GM18858 (cell line): Measurements from ENCODE around the gene MTHFSD.

Experiments
- ATAC-seq: cut with Tn5 transposase; IDR thresholded peaks from one replicate; pipeline ENCODE4 v1.9.1; 2021; ENCODE audit not compliant: unreplicated experiment

The MTHFSD gene

DNA sequence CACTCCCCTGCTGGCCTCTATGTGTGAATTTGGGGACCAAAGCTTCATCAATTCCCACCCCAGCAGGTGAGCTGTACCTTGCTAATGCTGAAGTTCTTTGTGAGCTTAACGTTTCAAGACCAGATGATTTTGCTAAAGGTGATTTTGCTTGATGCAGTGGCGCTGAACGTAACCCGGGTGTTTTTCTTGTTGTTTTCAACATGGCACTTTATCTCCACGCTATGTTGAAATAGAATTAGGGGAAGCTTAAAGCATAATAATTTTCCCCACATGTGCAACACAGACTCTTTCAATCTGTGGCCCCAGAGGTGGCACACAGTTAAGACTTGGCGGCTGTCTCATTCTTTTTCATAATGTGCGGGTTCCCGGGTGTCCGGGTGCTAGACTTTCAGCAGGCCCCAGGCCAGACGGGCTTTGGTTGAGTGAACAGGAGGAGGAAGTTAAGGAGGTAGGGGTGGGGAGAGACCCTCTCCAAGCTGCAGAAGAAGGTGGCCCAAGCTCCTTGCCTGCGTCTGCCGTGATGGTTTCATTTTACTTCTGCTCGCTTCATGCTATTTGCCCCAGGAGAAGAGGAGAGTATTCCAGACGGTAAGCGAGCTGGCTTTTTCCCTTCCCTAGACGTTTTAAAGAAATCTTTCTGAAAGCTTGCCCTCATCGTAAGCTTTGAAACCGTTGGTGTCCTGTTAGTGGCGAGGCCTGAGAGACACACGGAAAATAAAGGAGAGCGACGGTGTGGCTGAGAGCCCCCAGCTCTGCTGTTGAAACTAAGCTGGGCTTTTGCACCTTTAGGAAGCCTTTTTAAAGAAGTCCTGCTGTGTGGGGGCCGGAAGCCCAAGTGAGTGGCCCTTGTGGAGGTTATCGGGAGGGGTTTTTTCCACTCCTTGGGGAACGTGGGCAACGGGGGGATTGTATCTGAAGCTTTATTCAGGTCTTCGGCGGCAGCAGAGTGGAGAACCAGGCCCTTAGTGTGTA lies 15.8 kb upstream of the MTHFSD start:
- no peak for ATAC-seq

GRCh38 chr16:86569701-86570447 lies 14.8 kb upstream of the MTHFSD start:
- no peak for ATAC-seq

GRCh38 chr16:86568677-86569623 lies 13.9 kb upstream of the MTHFSD start:
- no peak for ATAC-seq

DNA sequence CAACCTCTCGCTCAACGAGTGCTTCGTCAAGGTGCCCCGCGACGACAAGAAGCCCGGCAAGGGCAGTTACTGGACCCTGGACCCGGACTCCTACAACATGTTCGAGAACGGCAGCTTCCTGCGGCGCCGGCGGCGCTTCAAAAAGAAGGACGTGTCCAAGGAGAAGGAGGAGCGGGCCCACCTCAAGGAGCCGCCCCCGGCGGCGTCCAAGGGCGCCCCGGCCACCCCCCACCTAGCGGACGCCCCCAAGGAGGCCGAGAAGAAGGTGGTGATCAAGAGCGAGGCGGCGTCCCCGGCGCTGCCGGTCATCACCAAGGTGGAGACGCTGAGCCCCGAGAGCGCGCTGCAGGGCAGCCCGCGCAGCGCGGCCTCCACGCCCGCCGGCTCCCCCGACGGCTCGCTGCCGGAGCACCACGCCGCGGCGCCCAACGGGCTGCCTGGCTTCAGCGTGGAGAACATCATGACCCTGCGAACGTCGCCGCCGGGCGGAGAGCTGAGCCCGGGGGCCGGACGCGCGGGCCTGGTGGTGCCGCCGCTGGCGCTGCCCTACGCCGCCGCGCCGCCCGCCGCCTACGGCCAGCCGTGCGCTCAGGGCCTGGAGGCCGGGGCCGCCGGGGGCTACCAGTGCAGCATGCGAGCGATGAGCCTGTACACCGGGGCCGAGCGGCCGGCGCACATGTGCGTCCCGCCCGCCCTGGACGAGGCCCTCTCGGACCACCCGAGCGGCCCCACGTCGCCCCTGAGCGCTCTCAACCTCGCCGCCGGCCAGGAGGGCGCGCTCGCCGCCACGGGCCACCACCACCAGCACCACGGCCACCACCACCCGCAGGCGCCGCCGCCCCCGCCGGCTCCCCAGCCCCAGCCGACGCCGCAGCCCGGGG lies 12.9 kb upstream of the MTHFSD start:
- no peak for ATAC-seq

DNA sequence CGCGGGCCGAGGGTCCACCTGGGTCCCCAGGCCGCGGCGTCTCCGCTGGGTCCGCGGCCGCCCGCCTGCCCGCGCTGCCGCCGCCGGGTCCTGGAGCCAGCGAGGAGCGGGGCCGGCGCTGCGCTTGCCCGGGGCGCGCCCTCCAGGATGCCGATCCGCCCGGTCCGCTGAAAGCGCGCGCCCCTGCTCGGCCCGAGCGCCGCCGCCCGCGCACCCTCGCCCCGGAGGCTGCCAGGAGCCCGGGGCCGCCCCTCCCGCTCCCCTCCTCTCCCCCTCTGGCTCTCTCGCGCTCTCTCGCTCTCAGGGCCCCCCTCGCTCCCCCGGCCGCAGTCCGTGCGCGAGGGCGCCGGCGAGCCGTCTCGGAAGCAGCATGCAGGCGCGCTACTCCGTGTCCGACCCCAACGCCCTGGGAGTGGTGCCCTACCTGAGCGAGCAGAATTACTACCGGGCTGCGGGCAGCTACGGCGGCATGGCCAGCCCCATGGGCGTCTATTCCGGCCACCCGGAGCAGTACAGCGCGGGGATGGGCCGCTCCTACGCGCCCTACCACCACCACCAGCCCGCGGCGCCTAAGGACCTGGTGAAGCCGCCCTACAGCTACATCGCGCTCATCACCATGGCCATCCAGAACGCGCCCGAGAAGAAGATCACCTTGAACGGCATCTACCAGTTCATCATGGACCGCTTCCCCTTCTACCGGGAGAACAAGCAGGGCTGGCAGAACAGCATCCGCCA lies 12.1 kb upstream of the MTHFSD start:
- ATAC-seq, result no peak

DNA sequence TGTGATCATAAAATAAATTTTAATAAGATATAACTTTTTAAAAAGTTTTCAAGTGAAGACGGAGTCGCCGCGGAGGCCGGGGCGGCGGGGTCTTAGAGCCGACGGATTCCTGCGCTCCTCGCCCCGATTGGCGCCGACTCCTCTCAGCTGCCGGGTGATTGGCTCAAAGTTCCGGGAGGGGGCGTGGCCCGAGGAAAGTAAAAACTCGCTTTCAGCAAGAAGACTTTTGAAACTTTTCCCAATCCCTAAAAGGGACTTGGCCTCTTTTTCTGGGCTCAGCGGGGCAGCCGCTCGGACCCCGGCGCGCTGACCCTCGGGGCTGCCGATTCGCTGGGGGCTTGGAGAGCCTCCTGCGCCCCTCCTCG lies 11.5 kb upstream of the MTHFSD start, which contains the start of gene FOXC2:
TSS of gene FOXC2 (plus strand) at position 229 of the 365 bp plus-strand sequence. CDS start 507 bp downstream, outside the sequence.
- no peak for ATAC-seq

GRCh38 chr16:86565644-86566511 lies 10.8 kb upstream of the MTHFSD start:
- ATAC-seq, result no peak

- ATAC-seq, result no peak
These were observed 10.2 kb upstream of the MTHFSD start for GRCh38 chr16:86565181-86565631.

DNA sequence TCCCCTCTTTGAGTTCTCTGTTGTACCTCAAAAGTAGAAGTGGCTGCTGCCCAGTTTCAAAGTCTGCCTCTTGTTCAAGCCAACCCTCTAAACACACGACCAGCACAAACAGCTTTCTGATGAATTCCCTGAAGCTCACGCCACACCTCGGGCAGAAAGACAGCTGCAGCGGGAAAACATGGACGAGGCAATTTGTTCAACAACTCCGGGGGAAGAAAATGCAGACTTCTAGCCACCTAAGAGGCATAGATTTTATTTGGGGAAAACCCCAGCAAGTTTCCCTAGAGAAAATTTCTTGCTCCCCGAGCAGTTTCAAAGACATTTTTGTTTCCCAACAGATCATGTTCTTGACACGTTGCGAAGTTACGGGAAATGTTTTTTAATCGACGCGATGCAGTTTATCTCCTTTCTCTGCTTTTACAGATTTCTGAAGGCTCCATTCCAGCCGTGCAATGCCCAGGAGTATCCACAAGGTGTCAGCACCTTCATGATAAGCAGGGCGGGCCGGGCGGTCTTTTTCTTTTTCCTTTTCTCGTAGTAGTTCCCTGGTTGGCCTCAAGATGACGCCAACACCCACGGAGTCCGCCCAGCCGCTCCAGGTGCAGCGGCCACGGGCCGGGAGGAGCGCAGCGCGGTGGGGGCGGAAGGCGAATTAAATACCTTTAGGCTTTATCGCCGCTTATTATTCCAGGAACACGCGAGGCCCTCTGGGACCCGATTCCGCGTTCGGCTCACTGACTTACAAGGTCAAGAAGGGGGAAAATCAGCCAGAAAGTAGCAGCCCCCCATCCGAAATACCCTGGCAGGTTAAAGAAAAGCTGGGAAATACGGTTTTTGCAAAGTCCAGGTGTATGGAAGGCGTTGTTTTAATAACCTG lies 8.7 kb upstream of the MTHFSD start:
- no peak for ATAC-seq

- ATAC-seq, result no peak
These were observed 7.3 kb upstream of the MTHFSD start for GRCh38 chr16:86562356-86562755.

GRCh38 chr16:86559802-86560305 lies 4.8 kb upstream of the MTHFSD start:
- no peak for ATAC-seq

DNA sequence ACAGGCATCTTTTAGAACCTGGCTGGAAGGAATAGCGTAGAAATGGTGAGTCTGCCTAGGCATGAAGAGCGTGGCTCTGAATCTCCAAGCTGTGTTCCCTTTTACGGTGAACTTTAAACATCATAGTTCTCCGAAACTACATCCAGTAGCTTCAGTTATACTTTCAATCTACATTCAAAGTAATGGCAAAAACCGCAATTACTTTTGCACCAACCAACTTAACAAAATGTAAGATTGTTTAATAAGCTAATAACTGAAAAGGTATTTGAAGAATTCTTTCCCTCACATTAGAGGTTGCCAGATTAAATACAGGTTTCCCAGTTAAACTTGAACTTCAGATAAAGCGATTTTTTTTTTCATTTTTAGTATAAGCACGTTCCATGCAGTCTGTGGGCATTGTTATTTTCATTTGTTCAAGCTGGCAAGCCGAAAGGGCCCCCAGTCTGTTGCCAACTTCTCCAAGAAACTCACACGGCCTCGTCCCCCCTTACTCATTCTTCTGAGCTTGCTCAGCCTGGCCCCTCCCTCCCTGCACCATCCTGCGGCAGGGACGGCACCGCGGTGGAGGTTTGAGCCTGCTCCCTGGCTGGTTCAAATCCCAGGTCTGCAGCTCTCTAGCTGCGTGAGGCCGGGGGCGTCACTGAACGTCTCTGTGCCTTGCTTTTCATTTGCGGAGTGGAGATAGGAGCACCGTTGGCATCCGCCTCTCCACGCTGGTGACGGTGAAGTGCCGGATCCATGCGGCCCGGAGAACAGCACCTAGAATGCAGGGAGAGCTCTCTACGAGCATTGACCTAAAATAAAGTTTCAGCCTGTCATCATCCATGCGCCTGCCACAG lies 3.5 kb upstream of the MTHFSD start:
- ATAC-seq, result no peak

DNA sequence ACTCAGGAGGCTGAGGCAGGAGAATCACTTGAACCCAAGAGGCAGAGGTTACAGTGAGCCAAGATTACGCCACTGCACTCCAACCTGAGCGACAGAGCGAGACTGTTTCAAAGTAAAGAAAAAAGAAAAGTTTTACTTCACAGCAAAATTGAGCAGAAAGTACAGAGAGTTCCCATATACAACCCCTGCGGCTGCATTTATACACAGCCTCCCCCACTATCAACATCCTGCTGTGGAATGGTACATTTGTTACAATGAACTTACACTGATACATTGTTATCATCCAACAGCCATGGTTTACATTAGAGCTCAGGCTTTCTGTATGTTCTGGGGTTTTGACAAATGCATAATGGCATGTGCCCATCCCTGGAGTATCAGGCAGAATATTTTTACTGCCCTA lies 2.6 kb upstream of the MTHFSD start:
- no peak for ATAC-seq

DNA sequence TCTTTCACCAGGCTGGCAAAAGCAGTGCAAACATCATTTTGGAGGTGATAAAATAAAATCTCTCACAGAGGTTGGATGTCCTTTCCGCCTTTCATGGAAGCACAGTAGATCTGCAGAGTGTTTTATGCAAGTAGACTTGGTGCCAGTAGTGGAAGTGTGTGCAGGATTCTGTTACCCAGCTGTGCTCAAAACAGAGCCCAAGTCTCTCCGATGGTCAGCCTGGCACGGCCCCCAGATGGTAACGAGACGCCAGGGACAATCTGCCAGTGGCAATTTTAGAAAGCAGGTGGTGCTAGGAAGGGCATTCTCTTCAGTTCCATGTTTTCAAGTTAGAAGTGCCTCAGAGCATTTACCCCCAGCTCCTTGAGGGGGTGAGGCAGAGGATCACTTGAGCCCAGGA lies 1.5 kb upstream of the MTHFSD start:
- ATAC-seq, result no peak

- ATAC-seq, result peak; percentile 16
These were observed 655 bp upstream of the MTHFSD start for GRCh38 chr16:86555704-86556075.

DNA sequence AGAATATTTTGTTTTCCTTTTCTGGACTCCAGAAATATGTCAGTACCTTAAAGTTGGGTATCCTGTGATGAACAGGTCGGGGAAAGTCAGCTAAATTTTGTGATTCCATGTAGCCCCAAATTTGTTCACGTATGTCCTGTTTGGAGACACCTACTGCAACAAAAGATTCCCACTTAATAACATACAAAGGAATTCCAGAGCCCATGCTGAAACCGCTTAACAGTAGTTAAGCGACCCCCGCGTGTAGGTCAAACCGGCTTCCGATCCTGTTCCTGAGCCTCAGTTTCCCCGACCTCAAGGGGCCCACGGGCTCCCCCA lies 477 bp downstream of the MTHFSD start:
- no peak for ATAC-seq
